OCI-LY7 (cell line): ENCODE results near the gene MISP. TPM values are rescaled to one million over a fixed set of nuclear protein-coding genes. Genes with fewer than 3 reads are reported as not detected.

Experiments
- BruUV-seq: library from RNA; stranded (reverse); fragments of 400-500 nt; replicated peaks from 2 replicates; lab custom pipeline; 2021; lab: Mats Ljungman, UMichigan
- CTCF ChIA-PET: fragments of 300-600 bp; sonication (Branson Sonifier 250); formaldehyde crosslinking; loops from one replicate; lab custom pipeline; 2022; ENCODE audit warnings: antibody characterized with exemption; ENCODE audit not compliant: unreplicated experiment; lab: Charles Lee
- POLR2A ChIA-PET: fragments of 300-600 bp; sonication (Branson Sonifier 250); formaldehyde crosslinking; loops from one replicate; lab custom pipeline; 2022; ENCODE audit warnings: antibody characterized with exemption; lab: Charles Lee
- DNase-seq: peaks from one replicate; pipeline ENCODE4 v3.0.0-alpha.2; 2015; ENCODE audit warnings: low spot score
- H2AFZ ChIP-seq: fragments of 200-600 bp; sonication (generic), shearing (Covaris generic); 2 replicates; pipeline ENCODE4 v1.6.1; 2014; ENCODE audit warnings: mild to moderate bottlenecking, antibody characterized with exemption, low read length, moderate library complexity
- H3K27ac ChIP-seq: fragments of 200-600 bp; sonication (generic); 2 replicates; pipeline ENCODE4 v1.5.1; 2014; ENCODE audit warnings: mixed run types, low read depth, mild to moderate bottlenecking, moderate library complexity, low read length, inconsistent platforms; ENCODE audit not compliant: poor library complexity, severe bottlenecking
- H3K36me3 ChIP-seq: fragments of 200-600 bp; sonication (generic); 2 replicates; pipeline ENCODE4 v1.6.1; 2014; ENCODE audit warnings: mild to moderate bottlenecking, antibody characterized with exemption, low read length, moderate library complexity, mixed read lengths; ENCODE audit not compliant: insufficient read depth
- H3K4me1 ChIP-seq: fragments of 200-600 bp; sonication (generic); 2 replicates; pipeline ENCODE4 v1.5.1; 2014; ENCODE audit warnings: mild to moderate bottlenecking, low read length; ENCODE audit not compliant: insufficient read depth, poor library complexity, severe bottlenecking
- H3K4me2 ChIP-seq: fragments of 200-600 bp; sonication (generic); 2 replicates; pipeline ENCODE4 v1.6.1; 2014; ENCODE audit warnings: mild to moderate bottlenecking, low read length
- H3K4me3 ChIP-seq: fragments of 200-600 bp; sonication (generic); 2 replicates; pipeline ENCODE4 v1.5.1; 2014; ENCODE audit warnings: mild to moderate bottlenecking, low read depth, low read length; ENCODE audit not compliant: poor library complexity, severe bottlenecking
- H3K79me2 ChIP-seq: fragments of 200-600 bp; sonication (generic); 2 replicates; pipeline ENCODE4 v1.6.1; 2016; ENCODE audit warnings: low read depth, mild to moderate bottlenecking, low read length, moderate library complexity, mixed read lengths; ENCODE audit not compliant: insufficient read depth
- H3K9me2 ChIP-seq: fragments of 200-600 bp; sonication (generic); 2 replicates; pipeline ENCODE4 v1.6.1; 2016; ENCODE audit warnings: mild to moderate bottlenecking, low read length, mixed read lengths; ENCODE audit not compliant: insufficient read depth
- H3K9me3 ChIP-seq: fragments of 200-600 bp; sonication (generic); 2 replicates; pipeline ENCODE4 v1.6.1; 2014; ENCODE audit warnings: mild to moderate bottlenecking, mixed run types, low read length, mixed read lengths
- H4K20me1 ChIP-seq: fragments of 200-600 bp; sonication (generic); 2 replicates; pipeline ENCODE4 v1.6.1; 2014; ENCODE audit warnings: mild to moderate bottlenecking, antibody characterized with exemption, low read length, moderate library complexity, mixed read lengths; ENCODE audit not compliant: insufficient read depth
- CTCF ChIP-seq: fragments of 200-600 bp; sonication (generic); conservative IDR thresholded peaks from 2 replicates; pipeline ENCODE4 v1.5.1; 2014; ENCODE audit warnings: mild to moderate bottlenecking, antibody characterized with exemption, low read length, moderate library complexity, mixed read lengths
- EZH2phosphoT487 ChIP-seq: fragments of 200-600 bp; sonication (generic); IDR thresholded peaks from 2 replicates; pipeline ENCODE4 v1.6.1; 2018; ENCODE audit warnings: low read depth, borderline replicate concordance, mild to moderate bottlenecking, mixed run types, antibody characterized with exemption, low read length, moderate library complexity, mixed read lengths
- intact Hi-C: fragments of 100-400 bp; cut with micrococcal nuclease; formaldehyde crosslinking; loops from one replicate; pipeline ENCODE4 v1.10.0; 2022; ENCODE audit not compliant: unreplicated experiment
- total RNA-seq, 2 experiments: library from RNA; depleted of rRNA in 1 of 2; stranded (reverse); fragments of >200 nt in 1 of 2; shearing (Covaris generic) in 1 of 2; gene quantifications; 2 replicates each; pipeline ENCODE4 v1.2.3, GENCODE V29; 2014 to 2022

MISP gene
- total RNA-seq, 2 experiments from 2014 or later = 0.23 TPM; not detected in 1

GRCh38 chr19:718991-719512 is 31.9 kb upstream of the MISP start:
- no peaks in the 10 kb centered on the region for H3K79me2 ChIP-seq
- CTCF ChIA-PET = no interaction called here
- H3K36me3 ChIP-seq = no peaks in the 10 kb centered on the region
- no peak for DNase-seq
- TF ChIP-seq CTCF = no peak
- no peak for TF ChIP-seq EZH2phosphoT487
- H3K27ac ChIP-seq = no peak overlapping the region
- intact Hi-C loops = no loop called here
- no peaks in the 10 kb centered on the region for H3K9me2 ChIP-seq
- no peaks in the 10 kb centered on the region; the same call in 1 of the 2 replicates for H3K9me3 ChIP-seq
- H2AFZ ChIP-seq = no peak overlapping the region
- no peaks in the 10 kb centered on the region for H4K20me1 ChIP-seq
- H3K4me1 ChIP-seq = peaks cover 24% of the 10 kb centered on the region
- no peak overlapping the region for H3K4me2 ChIP-seq
- POLR2A ChIA-PET = no interaction called here
- H3K4me3 ChIP-seq = no peak overlapping the region
- no TSS peak for BruUV-seq

- Histone ChIP-seq H3K79me2 (no peaks in the 10 kb centered on the region), H2AFZ (no peak overlapping the region), H3K36me3 (no peaks in the 10 kb centered on the region), H3K4me1 (peaks cover 26% of the 10 kb centered on the region), H3K4me2 (no peak overlapping the region), H3K9me3 (no peaks in the 10 kb centered on the region; the same call in 1 of the 2 replicates), H3K4me3 (no peak overlapping the region), H3K27ac (no peak overlapping the region), H3K9me2 (no peaks in the 10 kb centered on the region), H4K20me1 (no peaks in the 10 kb centered on the region)
- ChIA-PET CTCF (no interaction called here), POLR2A (no interaction called here)
- DNase-seq = no peak
- BruUV-seq = no TSS peak
- no peak for TF ChIP-seq CTCF
- TF ChIP-seq EZH2phosphoT487 = no peak
- intact Hi-C loops = no loop called here
Measured at GRCh38 chr19:719636-720344, 31.1 kb upstream of the MISP start.
